ENCODE results near the gene FICD. TPM values are rescaled to one million over a fixed set of nuclear protein-coding genes. Genes with fewer than 3 reads are reported as not detected.
A peak's percentile ranks its signal among the peaks of the same experiment; 100 is the strongest.

Gene FICD
- total and polyA plus RNA-seq, 2 of the 13 experiments (the other 11 are each of a cell fraction or from before 2014, with no cell fraction given), result 0.99 to 3.0 TPM

DNA sequence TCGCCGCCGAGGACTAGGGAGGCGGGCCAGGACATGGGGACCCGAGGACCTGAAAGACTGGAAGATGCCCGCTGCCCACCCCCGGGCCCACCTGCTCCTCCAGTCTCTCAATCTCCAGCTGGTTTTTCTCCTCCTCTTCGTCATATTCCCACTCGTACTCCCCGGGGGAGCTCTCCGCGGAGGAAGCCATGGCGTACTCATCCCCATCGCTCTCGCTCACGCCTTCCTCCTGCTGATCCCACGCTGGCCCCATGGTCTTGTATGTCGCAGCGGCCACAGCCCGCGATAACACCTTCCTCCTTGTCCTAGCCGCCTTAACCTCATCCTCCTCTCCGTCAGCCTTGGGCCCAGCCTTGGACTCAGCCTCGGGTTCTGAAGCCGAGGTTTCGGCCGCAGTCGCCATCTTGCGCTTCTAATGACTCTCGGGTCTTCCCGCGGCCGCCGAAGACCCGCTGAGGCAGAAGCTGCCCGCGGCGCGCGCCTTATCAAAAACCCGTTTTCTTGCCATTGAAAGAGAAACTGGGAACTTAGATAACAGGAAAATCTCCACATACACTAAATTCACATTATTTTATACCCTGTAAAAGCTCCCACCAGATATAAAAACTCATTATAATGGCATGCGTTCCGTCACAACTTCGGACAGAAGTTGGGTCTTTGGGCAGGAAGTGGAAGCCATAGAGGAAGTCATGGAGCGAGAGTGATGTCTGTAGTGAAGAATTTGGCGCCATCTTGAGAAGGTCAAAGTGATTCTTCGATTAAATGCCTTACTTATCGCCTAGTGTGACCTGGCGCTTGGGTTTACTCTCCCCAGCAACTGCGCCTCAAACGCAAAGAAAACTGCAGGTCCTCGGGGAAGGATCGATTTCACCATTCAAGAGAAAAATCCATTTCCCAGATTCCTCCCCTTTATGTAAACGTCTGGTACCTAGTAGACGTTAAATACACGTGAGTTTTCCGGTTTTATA lies 46.0 kb downstream of the FICD start, which contains the start of gene SART3 (continued):
- TF ChIP-seq POLR2AphosphoS2 (IDR thresholded peaks at IDR 0.05; ENCODE audit: low read depth, low read length) (no peak), MEIS2 (CRISPR knock-in tag; IDR thresholded peaks at IDR 0.05) (no peak; the same call in 1 of the 2 replicates), DR1 (CRISPR knock-in tag; IDR thresholded peaks at IDR 0.05) (no peak), CCAR2 (optimal IDR thresholded peaks at IDR 0.05; ENCODE audit: low read depth, low read length) (no peak), ZFP37 (CRISPR knock-in tag; IDR thresholded peaks at IDR 0.05; ENCODE audit: borderline replicate concordance) (no peak), GABPB1 (CRISPR knock-in tag; IDR thresholded peaks at IDR 0.05) (peak; percentile 92), ZNF383 (CRISPR knock-in tag; IDR thresholded peaks at IDR 0.05; ENCODE audit: borderline replicate concordance) (no peak), ONECUT2 (CRISPR knock-in tag; IDR thresholded peaks at IDR 0.05) (no peak), DRAP1 (CRISPR knock-in tag; IDR thresholded peaks at IDR 0.05) (peak; percentile 57; the same call in 1 of the 2 replicates), ZFP1 (CRISPR knock-in tag; IDR thresholded peaks at IDR 0.05) (no peak), ZNF589 (CRISPR knock-in tag; conservative IDR thresholded peaks at IDR 0.05) (no peak), ZNF614 (CRISPR knock-in tag; IDR thresholded peaks at IDR 0.05; ENCODE audit: borderline replicate concordance) (0 out of 2 replicates have a peak, but pooled peaks have one; percentile 20), ZNF432 (CRISPR knock-in tag; IDR thresholded peaks at IDR 0.05; ENCODE audit: borderline replicate concordance) (no peak), ZNF143 (CRISPR knock-in tag; IDR thresholded peaks at IDR 0.05) (peak; percentile 13; the same call in 1 of the 2 replicates), KDM6A (CRISPR knock-in tag; IDR thresholded peaks at IDR 0.05; ENCODE audit: low read depth) (no peak), ZBTB8A (CRISPR knock-in tag; IDR thresholded peaks at IDR 0.05; ENCODE audit: borderline replicate concordance, low read depth) (no peak), GRHL1 (CRISPR knock-in tag; conservative IDR thresholded peaks at IDR 0.05) (no peak), ATF2 (CRISPR knock-in tag; IDR thresholded peaks at IDR 0.05) (no peak), CHCHD3 (CRISPR knock-in tag; IDR thresholded peaks at IDR 0.05) (no peak)
- TF ChIP-seq, protein P1, sequence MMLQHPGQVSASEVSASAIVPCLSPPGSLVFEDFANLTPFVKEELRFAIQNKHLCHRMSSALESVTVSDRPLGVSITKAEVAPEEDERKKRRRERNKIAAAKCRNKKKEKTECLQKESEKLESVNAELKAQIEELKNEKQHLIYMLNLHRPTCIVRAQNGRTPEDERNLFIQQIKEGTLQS (CRISPR knock-in tag; IDR thresholded peaks at IDR 0.05), result no peak
- TF ChIP-seq, protein P2, sequence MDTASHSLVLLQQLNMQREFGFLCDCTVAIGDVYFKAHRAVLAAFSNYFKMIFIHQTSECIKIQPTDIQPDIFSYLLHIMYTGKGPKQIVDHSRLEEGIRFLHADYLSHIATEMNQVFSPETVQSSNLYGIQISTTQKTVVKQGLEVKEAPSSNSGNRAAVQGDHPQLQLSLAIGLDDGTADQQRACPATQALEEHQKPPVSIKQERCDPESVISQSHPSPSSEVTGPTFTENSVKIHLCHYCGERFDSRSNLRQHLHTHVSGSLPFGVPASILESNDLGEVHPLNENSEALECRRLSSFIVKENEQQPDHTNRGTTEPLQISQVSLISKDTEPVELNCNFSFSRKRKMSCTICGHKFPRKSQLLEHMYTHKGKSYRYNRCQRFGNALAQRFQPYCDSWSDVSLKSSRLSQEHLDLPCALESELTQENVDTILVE (CRISPR knock-in tag; IDR thresholded peaks at IDR 0.05), result peak; percentile 68; the same call in 1 of the 2 replicates

Data from HepG2 (cell line).